K562 (cell line): Measurements from ENCODE around the gene KPRP. TPM values are rescaled to one million over a fixed set of nuclear protein-coding genes. Genes with fewer than 3 reads are reported as not detected.

Experiments used
- ATAC-seq: fragments of 200-7000 bp; cut with Tn5 transposase; 3 replicates; pipeline ENCODE4 v1.9.1; 2020; ENCODE audit warnings: moderate library complexity
- BruUV-seq: library from RNA; stranded (reverse); fragments of 400-500 nt; replicated peaks from 2 replicates; lab custom pipeline; 2021; lab: Mats Ljungman, UMichigan
- CTCF ChIA-PET: fragments of 300-600 bp; formaldehyde crosslinking; extraction: SDS; loops from one replicate; lab custom pipeline; 2021; ENCODE audit warnings: low intra/inter-chr PET ratio; lab: Yijun Ruan, JAX
- POLR2A ChIA-PET: fragments of 300-600, 350-650 bp; sonication (Branson Sonifier 250); formaldehyde crosslinking; extraction: SDS; loops from one replicate; lab custom pipeline; 2021; ENCODE audit warnings: antibody characterized with exemption, inconsistent platforms; lab: Yijun Ruan, JAX
- DNase-seq, 4 experiments: peaks; one replicate each; pipeline versions ENCODE4 v3.0.0 to v3.0.0-alpha.2; 2011 to 2018; ENCODE audit warnings: low spot score in 3 of 4, mixed read lengths in 3 of 4; ENCODE audit errors: extremely low read depth in 1 of 4
- FAIRE-seq: peaks from 2 replicates; lab custom pipeline; 2011; peaks lifted over from hg19 to GRCh38; lab: Jason Lieb, UNC
- H2AFZ ChIP-seq: 2 replicates; pipeline ENCODE4 v1.6.0; 2011; ENCODE audit warnings: low read depth, low read length, control low read depth, inconsistent platforms
- H3K27ac ChIP-seq: fragments of 200-600 bp; 3 replicates; pipeline ENCODE4 v1.8.0; 2011; ENCODE audit warnings: low read depth, mild to moderate bottlenecking, control low read depth, inconsistent platforms, low read length, moderate library complexity, mixed read lengths; ENCODE audit errors: extremely low read depth
- H3K27me3 ChIP-seq, 2 experiments: fragments of 300-600 bp in 1 of 2; 2 replicates in 1 of 2; 3 replicates in 1 of 2; pipeline versions ENCODE4 v1.6.0 to v1.8.0; 2011; ENCODE audit warnings: inconsistent platforms in 2 of 2, low read length in 2 of 2, mild to moderate bottlenecking in 1 of 2, mixed read lengths in 1 of 2, moderate library complexity in 1 of 2; ENCODE audit not compliant: control insufficient read depth in 2 of 2, insufficient read depth in 2 of 2
- H3K36me3 ChIP-seq: fragments of 300-600 bp; 3 replicates; pipeline ENCODE4 v1.8.0; 2011; ENCODE audit warnings: mild to moderate bottlenecking, low read length, inconsistent platforms; ENCODE audit not compliant: control insufficient read depth, insufficient read depth
- H3K4me1 ChIP-seq, 2 experiments: fragments of 200-600 bp in 1 of 2; replicated peaks in 1 of 2; 2 replicates in 1 of 2; 3 replicates in 1 of 2; pipeline versions ENCODE4 v1.5.1 to v1.8.0; 2011; ENCODE audit warnings: inconsistent platforms in 2 of 2, low read length in 2 of 2, mild to moderate bottlenecking in 1 of 2, mixed read lengths in 1 of 2, moderate library complexity in 1 of 2; ENCODE audit not compliant: control insufficient read depth in 2 of 2, insufficient read depth in 2 of 2
- H3K4me2 ChIP-seq: 2 replicates; pipeline ENCODE4 v1.6.1; 2011; ENCODE audit warnings: low read length, control low read depth, inconsistent platforms, mixed read lengths; ENCODE audit not compliant: insufficient read depth
- H3K4me3 ChIP-seq: fragments of 200-600 bp; sonication (generic), shearing (Covaris generic); 2 replicates; pipeline ENCODE4 v1.5.1; 2016; ENCODE audit warnings: control low read depth, inconsistent platforms
- H3K79me2 ChIP-seq: fragments of 200-600 bp; 3 replicates; pipeline ENCODE4 v1.8.0; 2011; ENCODE audit warnings: low read length, inconsistent platforms; ENCODE audit not compliant: control insufficient read depth, insufficient read depth
- H3K9ac ChIP-seq, 2 experiments: 2 replicates each; pipeline versions ENCODE4 v1.6.0 to v1.6.1; 2011; ENCODE audit warnings: low read depth in 2 of 2, low read length in 2 of 2, control low read depth in 1 of 2, inconsistent platforms in 1 of 2, mild to moderate bottlenecking in 1 of 2, mixed read lengths in 1 of 2; ENCODE audit not compliant: insufficient read depth in 1 of 2
- H3K9me1 ChIP-seq: one replicate; pipeline ENCODE4 v1.6.0; 2011; ENCODE audit warnings: inconsistent platforms, mild to moderate bottlenecking, low read length, moderate library complexity; ENCODE audit not compliant: control insufficient read depth, insufficient read depth
- H3K9me3 ChIP-seq: replicated peaks from 2 replicates; pipeline ENCODE4 v1.5.1; 2011; ENCODE audit warnings: low read depth, low read length, inconsistent platforms; ENCODE audit not compliant: control insufficient read depth, insufficient read depth
- H4K20me1 ChIP-seq: replicated peaks from 2 replicates; pipeline ENCODE4 v1.6.1; 2011; ENCODE audit warnings: low read length, inconsistent platforms, mixed read lengths; ENCODE audit not compliant: control insufficient read depth, insufficient read depth
- BACH1 ChIP-seq: fragments of 200-800 bp; sonication (Bioruptor generic); IDR thresholded peaks from 2 replicates; pipeline ENCODE4 v1.6.1; 2016; ENCODE audit warnings: missing genetic modification characterization, missing compliant biosample characterization
- ETV6 ChIP-seq, 3 experiments: fragments of 150-350 bp in 1 of 3; sonication (generic) in 1 of 3; formaldehyde crosslinking in 1 of 3; IDR thresholded peaks; 2 replicates each; pipeline versions ENCODE4 v1.6.1 to v1.8.0; 2014 to 2022; ENCODE audit warnings: borderline replicate concordance in 2 of 3, low read depth in 2 of 3, antibody characterized with exemption in 1 of 3, low read length in 1 of 3, mild to moderate bottlenecking in 1 of 3, missing genetic modification reagents in 1 of 3
- KHSRP ChIP-seq: fragments of 450-650 bp; IDR thresholded peaks from 2 replicates; pipeline ENCODE4 v1.6.1; 2017
- RCOR1 ChIP-seq, 2 experiments: IDR thresholded peaks; 2 replicates each; pipeline ENCODE4 v1.6.1; 2012; ENCODE audit warnings: low read depth in 2 of 2, low read length in 2 of 2, borderline replicate concordance in 1 of 2, improper control_type of control experiment in 1 of 2
- ZNF586 ChIP-seq: fragments of 450-650 bp; formaldehyde crosslinking; conservative IDR thresholded peaks from 2 replicates; pipeline ENCODE4 v1.4.0; 2020; ENCODE audit warnings: mild to moderate bottlenecking, moderate library complexity
- WGBS: fragments of 100-300 bp; shearing (Covaris generic); methylation state at CpG from one replicate; pipeline ENCODE4 v1.1.6; 2016; ENCODE audit warnings: low coverage, mixed read lengths; ENCODE audit not compliant: insufficient coverage; ENCODE audit errors: missing lambda C conversion rate; 5-methylcytosine and 5-hydroxymethylcytosine counted together
- in situ Hi-C: fragments of 300-500 bp; cut with MboI; formaldehyde crosslinking; loops from 4 replicates; pipeline ENCODE4 v1.15.0; 2018; ENCODE audit warnings: inconsistent platforms, mixed read lengths
- intact Hi-C: fragments of 100-400 bp; cut with micrococcal nuclease; formaldehyde crosslinking; loops from 2 replicates; pipeline ENCODE4 v1.14.2; 2022
- polyA plus RNA-seq, 8 experiments: library from polyadenylated mRNA; depleted of rRNA in 4 of 8; stranded (reverse) in 5 of 8; unstranded in 3 of 8; fragments of >200 nt; fragmentation: Nextera tagmentation in 2 of 8; fragmentation: Illumina TruSeq in 1 of 8; extraction: Ambion mirVana in 2 of 8; extraction: Trizol in 1 of 8; gene quantifications; 2 replicates each; pipeline versions ENCODE4 v1.2.1 to v1.2.3, GENCODE V29; 2011 to 2014; ENCODE audit warnings: inconsistent platforms in 1 of 8, missing spikeins in 1 of 8
- total RNA-seq, 7 experiments: library from RNA; depleted of rRNA in 6 of 7; stranded (reverse); fragments of >200 nt in 6 of 7; fragmentation: Illumina TruSeq in 2 of 7; extraction: Trizol in 2 of 7; gene quantifications; 2 replicates each; pipeline versions ENCODE4 v1.2.1 to v1.2.3, GENCODE V29; 2011 to 2021; ENCODE audit warnings: low replicate concordance in 1 of 7
- TF ChIP-seq, protein P1 (sequence below): fragments of 250-450 bp; sonication (Bioruptor Pico); IDR thresholded peaks from 2 replicates; pipeline ENCODE4 v1.6.1; 2021; ENCODE audit warnings: mild to moderate bottlenecking
- TF ChIP-seq, protein P2 (sequence below), 3 experiments: IDR thresholded peaks in 2 of 3; conservative IDR thresholded peaks in 1 of 3; 2 replicates each; pipeline ENCODE4 v1.5.1; 2011 to 2012; ENCODE audit warnings: low read length in 3 of 3, mild to moderate bottlenecking in 3 of 3, control low read depth in 2 of 3, improper control_type of control experiment in 1 of 3, inconsistent platforms in 1 of 3, low read depth in 1 of 3, mixed read lengths in 1 of 3, moderate library complexity in 1 of 3; ENCODE audit not compliant: insufficient read depth in 2 of 3
- TF ChIP-seq, protein P3 (sequence below): fragments of 450-650 bp; IDR thresholded peaks from 2 replicates; pipeline ENCODE4 v1.6.1; 2016

KPRP gene
- total and polyA plus RNA-seq, 9 of the 15 experiments (the other 6 are each of a cell fraction or from before 2014, with no cell fraction given), result not detected

DNA sequence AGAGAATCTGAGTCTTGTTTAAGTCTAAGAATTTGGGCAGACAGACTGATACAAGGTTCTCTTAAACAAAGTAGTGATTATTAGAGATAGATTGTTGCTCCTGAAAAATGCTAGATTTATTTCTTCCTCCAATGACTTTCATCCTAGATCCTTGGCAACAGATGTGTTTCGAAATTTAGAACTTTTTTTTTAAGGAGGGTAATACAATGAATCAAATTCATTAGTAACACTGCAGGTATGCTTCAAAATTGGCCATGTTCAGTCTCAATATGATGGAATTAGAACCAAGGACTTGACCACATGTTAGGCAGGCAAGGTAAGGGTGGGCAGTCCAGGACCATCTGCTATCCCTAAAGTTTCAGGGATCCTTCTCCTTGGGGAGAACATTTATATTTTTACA lies 12.6 kb downstream of the KPRP start (continued):
- TF ChIP-seq ETV6 (IDR thresholded peaks at IDR 0.05; ENCODE audit: borderline replicate concordance in 1 of 2, low read depth in 2 of 2, low read length in 1 of 2) (no peak), ETV6 (CRISPR knock-in tag; IDR thresholded peaks at IDR 0.05; ENCODE audit: borderline replicate concordance) (no peak), KHSRP (no peak), BACH1 (tag) (no peak), ZNF586 (no peak)
- TF ChIP-seq, protein P1, sequence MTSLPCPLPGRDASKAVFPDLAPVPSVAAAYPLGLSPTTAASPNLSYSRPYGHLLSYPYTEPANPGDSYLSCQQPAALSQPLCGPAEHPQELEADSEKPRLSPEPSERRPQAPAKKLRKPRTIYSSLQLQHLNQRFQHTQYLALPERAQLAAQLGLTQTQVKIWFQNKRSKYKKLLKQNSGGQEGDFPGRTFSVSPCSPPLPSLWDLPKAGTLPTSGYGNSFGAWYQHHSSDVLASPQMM (CRISPR knock-in tag), result no peak

DNA sequence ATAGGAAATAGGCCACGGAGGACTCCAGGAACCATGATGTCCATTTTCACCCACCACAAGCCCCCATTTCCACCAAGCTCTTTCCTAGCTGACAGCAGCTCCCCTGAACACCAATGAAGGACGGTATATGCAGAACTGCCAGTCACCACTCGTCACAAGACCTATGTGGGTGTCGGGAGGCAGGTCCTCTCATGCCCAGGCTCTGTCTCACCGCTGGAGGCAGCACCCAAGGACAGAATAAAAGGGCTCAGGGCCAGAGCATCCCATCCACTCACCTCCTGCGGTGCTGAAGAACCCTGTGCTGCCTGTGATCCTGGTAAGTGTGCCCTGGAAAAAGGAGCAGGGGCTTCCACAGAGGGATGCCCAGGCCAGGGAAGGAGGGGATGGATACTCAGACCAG lies 17.1 kb downstream of the KPRP start, which contains the start of gene LCE1F:
Gene LCE1F (plus strand): TSS at position 266 of the 400 bp plus-strand sequence. CDS start 1,232 bp downstream, outside the sequence.
- H3K4me1 ChIP-seq, result no peaks in the 10 kb centered on the region
- ATAC-seq, result no peak
- no TSS peak for BruUV-seq
- H2AFZ ChIP-seq, result no peak within 1 kb of the TSS
- no peak for FAIRE-seq
- CTCF ChIA-PET, result no interaction called here
- no peaks in the 10 kb centered on the region for H3K9me3 ChIP-seq
- no peak for DNase-seq
- H3K9ac ChIP-seq, result no peak within 1 kb of the TSS
- in situ Hi-C loops, result no loop called here
- TF ChIP-seq RCOR1 (IDR thresholded peaks at IDR 0.05; ENCODE audit: borderline replicate concordance in 1 of 2, low read depth in 2 of 2, low read length in 2 of 2), result no peak
- TF ChIP-seq, protein P2, sequence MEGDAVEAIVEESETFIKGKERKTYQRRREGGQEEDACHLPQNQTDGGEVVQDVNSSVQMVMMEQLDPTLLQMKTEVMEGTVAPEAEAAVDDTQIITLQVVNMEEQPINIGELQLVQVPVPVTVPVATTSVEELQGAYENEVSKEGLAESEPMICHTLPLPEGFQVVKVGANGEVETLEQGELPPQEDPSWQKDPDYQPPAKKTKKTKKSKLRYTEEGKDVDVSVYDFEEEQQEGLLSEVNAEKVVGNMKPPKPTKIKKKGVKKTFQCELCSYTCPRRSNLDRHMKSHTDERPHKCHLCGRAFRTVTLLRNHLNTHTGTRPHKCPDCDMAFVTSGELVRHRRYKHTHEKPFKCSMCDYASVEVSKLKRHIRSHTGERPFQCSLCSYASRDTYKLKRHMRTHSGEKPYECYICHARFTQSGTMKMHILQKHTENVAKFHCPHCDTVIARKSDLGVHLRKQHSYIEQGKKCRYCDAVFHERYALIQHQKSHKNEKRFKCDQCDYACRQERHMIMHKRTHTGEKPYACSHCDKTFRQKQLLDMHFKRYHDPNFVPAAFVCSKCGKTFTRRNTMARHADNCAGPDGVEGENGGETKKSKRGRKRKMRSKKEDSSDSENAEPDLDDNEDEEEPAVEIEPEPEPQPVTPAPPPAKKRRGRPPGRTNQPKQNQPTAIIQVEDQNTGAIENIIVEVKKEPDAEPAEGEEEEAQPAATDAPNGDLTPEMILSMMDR (IDR thresholded peaks at IDR 0.05 in 2 of 3, conservative IDR thresholded peaks at IDR 0.05 in 1 of 3; ENCODE audit: insufficient read depth in 2 of 3, low read depth in 1 of 3, low read length in 3 of 3), result 0 out of 6 replicates have a peak, but pooled peaks of 1 of the 3 experiments have one; percentile 17
- TF ChIP-seq, protein P3, sequence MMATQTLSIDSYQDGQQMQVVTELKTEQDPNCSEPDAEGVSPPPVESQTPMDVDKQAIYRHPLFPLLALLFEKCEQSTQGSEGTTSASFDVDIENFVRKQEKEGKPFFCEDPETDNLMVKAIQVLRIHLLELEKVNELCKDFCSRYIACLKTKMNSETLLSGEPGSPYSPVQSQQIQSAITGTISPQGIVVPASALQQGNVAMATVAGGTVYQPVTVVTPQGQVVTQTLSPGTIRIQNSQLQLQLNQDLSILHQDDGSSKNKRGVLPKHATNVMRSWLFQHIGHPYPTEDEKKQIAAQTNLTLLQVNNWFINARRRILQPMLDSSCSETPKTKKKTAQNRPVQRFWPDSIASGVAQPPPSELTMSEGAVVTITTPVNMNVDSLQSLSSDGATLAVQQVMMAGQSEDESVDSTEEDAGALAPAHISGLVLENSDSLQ, result no peak
- H3K36me3 ChIP-seq, result no peaks in the 10 kb centered on the region
- no peaks in the 10 kb centered on the region for H3K9me1 ChIP-seq
- H3K79me2 ChIP-seq, result no peaks in the 10 kb centered on the region
- no peaks in the 10 kb centered on the region for H3K27me3 ChIP-seq
- H3K27ac ChIP-seq, result no peak within 1 kb of the TSS
- POLR2A ChIA-PET, result no interaction called here
- H3K4me2 ChIP-seq, result no peak within 1 kb of the TSS
- no peaks in the 10 kb centered on the region for H4K20me1 ChIP-seq
- intact Hi-C loops, result no loop called here
- WGBS, result 0% methylated on average over 6 of the region's 6 CpGs
- H3K4me3 ChIP-seq, result no peak within 1 kb of the TSS
